Fibroblast of pulmonary artery (primary cell): ENCODE results near the gene INPP5B.
A peak's percentile ranks its signal among the peaks of the same experiment; 100 is the strongest.
"Not testable (repeated sequence)": the region's sequence is repeated elsewhere in the genome, so short reads cannot be mapped to it uniquely, and the experiment has no call there.

Source experiments
- DNase-seq: peaks from one replicate; pipeline ENCODE4 v3.0.0-alpha.2; 2010; ENCODE audit warnings: low read depth
- H3K4me3 ChIP-seq: replicated peaks from 2 replicates; pipeline ENCODE4 v1.5.1; 2011; ENCODE audit warnings: low read depth, mild to moderate bottlenecking, control low read depth, low read length, moderate library complexity
- TF ChIP-seq, protein P1 (sequence below): IDR thresholded peaks from 2 replicates; pipeline ENCODE4 v1.5.1; 2011; ENCODE audit warnings: mild to moderate bottlenecking, control low read depth, low read length, inconsistent platforms; ENCODE audit errors: missing control alignments

INPP5B gene

DNA sequence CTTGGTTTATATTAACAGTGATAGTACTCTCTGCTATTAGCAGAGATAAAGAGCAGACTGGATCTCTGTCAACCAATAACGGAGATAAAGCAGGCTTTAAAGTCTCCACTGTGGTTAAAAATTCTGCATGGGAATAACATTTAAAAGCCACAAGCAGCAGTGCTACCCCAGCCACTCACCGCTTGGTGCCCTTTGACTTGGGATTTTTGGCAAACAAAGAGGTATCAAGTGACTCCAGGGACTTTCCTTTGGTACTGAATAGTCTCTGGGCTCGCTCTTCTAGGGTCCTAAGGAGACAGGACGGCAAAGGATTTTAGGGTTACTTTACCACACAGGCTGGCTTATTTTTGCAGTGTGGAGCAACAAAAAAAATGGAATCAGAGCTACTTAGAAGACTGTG is 31.7 kb upstream of the INPP5B start:
- DNase-seq = no peak
- TF ChIP-seq, protein P1, sequence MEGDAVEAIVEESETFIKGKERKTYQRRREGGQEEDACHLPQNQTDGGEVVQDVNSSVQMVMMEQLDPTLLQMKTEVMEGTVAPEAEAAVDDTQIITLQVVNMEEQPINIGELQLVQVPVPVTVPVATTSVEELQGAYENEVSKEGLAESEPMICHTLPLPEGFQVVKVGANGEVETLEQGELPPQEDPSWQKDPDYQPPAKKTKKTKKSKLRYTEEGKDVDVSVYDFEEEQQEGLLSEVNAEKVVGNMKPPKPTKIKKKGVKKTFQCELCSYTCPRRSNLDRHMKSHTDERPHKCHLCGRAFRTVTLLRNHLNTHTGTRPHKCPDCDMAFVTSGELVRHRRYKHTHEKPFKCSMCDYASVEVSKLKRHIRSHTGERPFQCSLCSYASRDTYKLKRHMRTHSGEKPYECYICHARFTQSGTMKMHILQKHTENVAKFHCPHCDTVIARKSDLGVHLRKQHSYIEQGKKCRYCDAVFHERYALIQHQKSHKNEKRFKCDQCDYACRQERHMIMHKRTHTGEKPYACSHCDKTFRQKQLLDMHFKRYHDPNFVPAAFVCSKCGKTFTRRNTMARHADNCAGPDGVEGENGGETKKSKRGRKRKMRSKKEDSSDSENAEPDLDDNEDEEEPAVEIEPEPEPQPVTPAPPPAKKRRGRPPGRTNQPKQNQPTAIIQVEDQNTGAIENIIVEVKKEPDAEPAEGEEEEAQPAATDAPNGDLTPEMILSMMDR = no peak
- no peak overlapping the region for H3K4me3 ChIP-seq

DNA sequence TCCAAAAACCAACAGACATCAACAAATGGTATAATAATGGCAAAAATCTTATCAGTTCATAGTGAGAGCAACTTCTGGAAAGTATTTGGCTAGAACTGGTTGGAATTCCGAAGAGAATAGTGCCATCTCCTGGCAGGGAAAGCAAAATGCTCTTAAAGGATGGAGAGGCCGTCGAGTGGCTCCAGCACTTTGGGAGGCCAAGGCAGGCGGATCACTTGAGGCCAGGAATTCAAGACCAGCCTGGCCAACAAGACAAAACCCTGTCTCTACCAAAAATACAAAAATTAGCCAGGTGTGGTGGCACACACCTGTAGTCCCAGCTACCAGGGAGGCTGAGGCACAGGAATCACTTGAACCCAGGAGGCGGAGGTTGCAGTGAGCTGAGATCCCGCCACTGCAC is 28.2 kb upstream of the INPP5B start:
- TF ChIP-seq, protein P1 = peak; percentile 58
- DNase-seq = peak; percentile 75
- not testable (repeated sequence) for H3K4me3 ChIP-seq

DNA sequence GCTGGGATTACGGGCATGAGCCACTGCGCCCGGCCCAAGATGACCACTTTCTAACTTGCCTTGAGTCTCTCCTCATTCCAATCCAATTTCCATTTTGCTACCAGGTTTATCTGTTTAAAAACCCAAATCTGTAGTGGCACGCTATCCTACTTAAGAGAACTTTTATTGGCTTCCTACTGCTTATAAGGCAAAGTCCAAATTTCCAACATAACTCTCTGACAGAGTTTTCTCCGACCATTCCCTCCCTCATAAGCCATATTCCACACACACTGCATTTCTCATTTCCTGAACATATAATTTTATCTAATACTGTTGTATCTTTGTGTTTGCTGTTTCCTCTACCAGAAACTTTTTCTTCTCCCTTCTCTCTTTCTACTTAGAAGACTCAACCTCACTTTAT is 27.7 kb upstream of the INPP5B start:
- TF ChIP-seq, protein P1 = no peak
- no peak overlapping the region for H3K4me3 ChIP-seq
- DNase-seq = no peak

DNA sequence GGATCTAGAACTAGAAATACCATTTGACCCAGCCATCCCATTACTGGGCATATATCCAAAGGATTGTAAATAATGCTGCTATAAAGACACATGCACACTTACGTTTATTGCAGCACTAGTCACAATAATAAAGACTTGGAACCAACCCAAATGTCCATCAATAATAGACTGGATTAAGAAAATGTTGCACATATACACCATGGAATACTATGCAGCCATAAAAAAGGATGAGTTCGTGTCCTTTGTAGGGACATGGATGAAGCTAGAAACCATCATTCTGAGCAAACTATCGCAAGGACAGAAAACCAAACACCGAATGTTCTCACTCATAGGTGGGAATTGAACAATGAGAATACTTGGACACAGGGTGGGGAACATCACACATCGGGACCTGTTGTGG is 26.8 kb upstream of the INPP5B start:
- DNase-seq, H3K4me3 ChIP-seq: not testable (repeated sequence)

DNA sequence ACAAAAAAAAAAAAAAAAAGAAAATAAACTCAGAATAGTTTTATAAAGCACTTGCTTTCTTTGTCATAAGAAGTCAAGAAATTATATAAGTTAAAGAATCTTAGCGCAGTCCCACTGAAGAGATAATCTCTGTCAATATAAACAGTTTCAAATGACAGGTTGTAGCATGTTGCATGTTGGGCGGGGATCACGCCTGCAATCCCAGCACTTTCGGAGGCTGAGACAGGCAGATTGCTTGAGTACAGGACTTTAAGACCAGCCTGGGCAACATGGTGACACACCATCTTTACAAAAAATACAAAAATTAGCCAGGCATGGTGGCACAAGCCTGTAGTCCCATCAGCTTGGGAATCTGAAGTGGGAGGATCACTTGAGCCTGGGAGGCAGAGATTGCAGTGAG is 18.4 kb upstream of the INPP5B start:
- DNase-seq = no peak
- TF ChIP-seq, protein P1 = no peak
- H3K4me3 ChIP-seq = no peak overlapping the region

DNA sequence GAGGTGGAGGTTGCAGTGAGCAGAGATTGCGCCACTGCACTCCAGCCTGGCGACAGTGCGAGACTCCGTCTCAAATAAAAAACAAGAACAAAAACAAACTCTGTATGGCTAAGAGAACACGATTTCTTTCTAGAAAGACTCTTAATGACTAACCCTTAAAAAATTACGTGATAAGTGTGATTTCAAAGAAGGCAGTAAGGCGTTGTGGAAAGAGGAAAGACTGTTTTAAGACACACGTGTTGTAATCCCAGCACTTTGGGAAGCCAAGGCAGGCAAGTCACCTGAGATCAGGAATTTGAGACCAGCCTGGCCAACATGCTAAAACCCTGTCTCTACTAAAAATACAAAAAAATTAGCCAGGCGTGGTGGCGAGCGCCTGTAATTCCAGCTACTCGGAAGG is 17.3 kb upstream of the INPP5B start:
- H3K4me3 ChIP-seq, DNase-seq: not testable (repeated sequence)

DNA sequence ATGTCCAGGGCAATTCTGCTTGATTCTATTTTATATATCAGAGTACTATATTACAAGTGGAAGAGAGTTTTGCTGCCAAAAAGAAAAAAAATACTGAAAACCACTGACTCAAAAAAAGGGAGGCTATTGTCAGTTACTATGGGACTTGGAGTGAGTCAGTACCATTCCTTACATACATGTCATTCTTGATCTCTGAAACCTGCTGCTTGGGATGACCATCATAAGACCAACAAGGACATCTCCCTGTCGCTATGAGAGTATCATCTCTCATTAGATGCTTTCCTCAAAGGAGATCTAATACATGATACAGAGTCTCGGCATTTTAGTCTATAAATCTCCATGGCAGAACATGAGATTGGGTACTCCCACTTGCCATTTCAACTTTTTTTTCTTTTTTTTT is 11.8 kb upstream of the INPP5B start:
- H3K4me3 ChIP-seq = no peak overlapping the region
- DNase-seq = peak; percentile 77
- TF ChIP-seq, protein P1 = no peak

DNA sequence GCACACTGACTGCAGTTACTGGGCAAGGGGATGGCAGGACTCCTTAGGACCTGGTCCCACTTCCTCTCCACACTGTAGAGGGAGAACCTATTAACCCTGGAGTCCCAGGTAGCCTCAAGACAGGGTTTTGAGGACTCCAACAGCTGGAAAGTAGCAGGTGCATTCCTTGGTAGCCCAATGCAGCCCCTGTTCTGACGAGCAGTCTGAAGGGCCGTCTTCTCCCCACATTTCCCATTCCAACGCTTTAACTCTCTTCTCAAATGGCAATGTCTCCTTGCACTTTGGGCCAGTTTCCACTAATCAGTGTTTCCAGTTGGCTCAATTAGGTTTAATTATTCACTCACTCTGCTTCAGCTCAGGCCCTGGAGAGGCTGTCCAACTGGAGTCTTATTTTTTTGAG is 8.8 kb upstream of the INPP5B start:
- no peak for DNase-seq
- no peak overlapping the region for H3K4me3 ChIP-seq
- TF ChIP-seq, protein P1 = no peak
